ENCODE measurements around the gene GPR84.
A peak's percentile ranks its signal among the peaks of the same experiment; 100 is the strongest.

Gene GPR84

GRCh38 chr12:54364413-54364812, at the start of gene GPR84:
Gene GPR84, minus strand, starts transcription at chr12:54364486. Its CDS starts 635 bp downstream, at chr12:54363851.
- DNase-seq: no peak

GRCh38 chr12:54413284-54414190, 49.3 kb upstream of the GPR84 start:
- no peak for DNase-seq

- DNase-seq: no peak
Measured at GRCh38 chr12:54412786-54413185, 48.5 kb upstream of the GPR84 start.

- DNase-seq: no peak
Measured at GRCh38 chr12:54412348-54412747, 48.1 kb upstream of the GPR84 start.

GRCh38 chr12:54411391-54412241, 47.3 kb upstream of the GPR84 start:
- no peak for DNase-seq

- no peak for DNase-seq
Measured at GRCh38 chr12:54409267-54409666, 45.0 kb upstream of the GPR84 start.

- DNase-seq: no peak
Measured at GRCh38 chr12:54407183-54407905, 43.1 kb upstream of the GPR84 start.

- DNase-seq: no peak
Measured at GRCh38 chr12:54405573-54405972, 41.3 kb upstream of the GPR84 start.

GRCh38 chr12:54405106-54405505, 40.8 kb upstream of the GPR84 start:
- no peak for DNase-seq

- no peak for DNase-seq
Measured at GRCh38 chr12:54404061-54405004, 40.0 kb upstream of the GPR84 start.

- no peak for DNase-seq
Measured at GRCh38 chr12:54401119-54401518, 36.8 kb upstream of the GPR84 start.

GRCh38 chr12:54398995-54399793, 34.9 kb upstream of the GPR84 start:
- DNase-seq: peak; percentile 68

- DNase-seq: no peak
Measured at GRCh38 chr12:54398218-54398617, 33.9 kb upstream of the GPR84 start.

GRCh38 chr12:54397157-54397556, 32.9 kb upstream of the GPR84 start:
- DNase-seq: no peak

- no peak for DNase-seq
Measured at GRCh38 chr12:54395545-54395944, 31.3 kb upstream of the GPR84 start.

GRCh38 chr12:54394986-54395385, 30.7 kb upstream of the GPR84 start:
- DNase-seq: no peak

GRCh38 chr12:54394281-54394719, 30.0 kb upstream of the GPR84 start:
- DNase-seq: no peak

- DNase-seq: no peak
Measured at GRCh38 chr12:54393743-54394142, 29.5 kb upstream of the GPR84 start.

- no peak for DNase-seq
Measured at GRCh38 chr12:54393207-54393609, 28.9 kb upstream of the GPR84 start.

GRCh38 chr12:54392485-54393206, 28.4 kb upstream of the GPR84 start:
- no peak for DNase-seq
